PC-9 (cell line): ENCODE data around the gene TRPM8. TPM values are rescaled to one million over a fixed set of nuclear protein-coding genes. Genes with fewer than 3 reads are reported as not detected.

Source experiments
- BruUV-seq: library from RNA; stranded (reverse); fragments of 400-500 nt; replicated peaks from 2 replicates; lab custom pipeline; 2021; lab: Mats Ljungman, UMichigan
- CTCF ChIA-PET: fragments of 300-600 bp; sonication (Branson Sonifier 250); formaldehyde crosslinking; loops from one replicate; lab custom pipeline; 2022; ENCODE audit warnings: antibody characterized with exemption; lab: Charles Lee
- POLR2A ChIA-PET: fragments of 300-600 bp; sonication (Branson Sonifier 250); formaldehyde crosslinking; loops from one replicate; lab custom pipeline; 2022; ENCODE audit warnings: antibody characterized with exemption; ENCODE audit not compliant: unreplicated experiment; lab: Charles Lee
- DNase-seq, 2 experiments: peaks; one replicate each; pipeline versions ENCODE4 v3.0.0 to v3.0.0-alpha.2; 2015 to 2022; ENCODE audit warnings: mixed read lengths in 1 of 2
- H2AFZ ChIP-seq: fragments of 200-600 bp; sonication (generic); 2 replicates; pipeline ENCODE4 v1.8.1; 2017; ENCODE audit warnings: antibody characterized with exemption
- H3F3A ChIP-seq: fragments of 200-600 bp; sonication (generic); 2 replicates; pipeline ENCODE4 v1.8.1; 2017; ENCODE audit warnings: antibody characterized with exemption, mild to moderate bottlenecking, low read depth; ENCODE audit not compliant: insufficient read depth
- H3K27ac ChIP-seq: fragments of 200-600 bp; sonication (generic); 2 replicates; pipeline ENCODE4 v1.6.1; 2016; ENCODE audit warnings: mixed run types
- H3K27me3 ChIP-seq: fragments of 200-600 bp; sonication (generic); 2 replicates; pipeline ENCODE4 v1.6.1; 2016; ENCODE audit warnings: low read depth, mixed run types; ENCODE audit not compliant: insufficient read depth
- H3K36me3 ChIP-seq: fragments of 200-600 bp; sonication (generic); 2 replicates; pipeline ENCODE4 v1.6.1; 2016; ENCODE audit warnings: low read depth, mixed run types
- H3K4me1 ChIP-seq: fragments of 200-600 bp; sonication (generic); replicated peaks from 2 replicates; pipeline ENCODE4 v1.6.1; 2016; ENCODE audit warnings: mixed run types; ENCODE audit not compliant: insufficient read depth
- H3K4me2 ChIP-seq: fragments of 200-600 bp; sonication (generic); 2 replicates; pipeline ENCODE4 v1.6.1; 2017; ENCODE audit warnings: mixed run types
- H3K4me3 ChIP-seq: fragments of 200-600 bp; sonication (generic); 2 replicates; pipeline ENCODE4 v1.6.1; 2016; ENCODE audit warnings: mixed run types
- H3K79me2 ChIP-seq: fragments of 200-600 bp; sonication (generic); 2 replicates; pipeline ENCODE4 v1.6.1; 2017; ENCODE audit warnings: low read depth, mixed run types
- H3K9me2 ChIP-seq: fragments of 200-600 bp; sonication (generic); 2 replicates; pipeline ENCODE4 v1.8.1; 2017; ENCODE audit warnings: mild to moderate bottlenecking; ENCODE audit not compliant: insufficient read depth
- H3K9me3 ChIP-seq: fragments of 200-600 bp; sonication (generic); 2 replicates; pipeline ENCODE4 v1.8.1; 2016; ENCODE audit warnings: low read depth; ENCODE audit not compliant: insufficient read depth
- H4K20me1 ChIP-seq: fragments of 200-600 bp; sonication (generic); 2 replicates; pipeline ENCODE4 v1.8.1; 2017; ENCODE audit not compliant: insufficient read depth
- CTCF ChIP-seq: fragments of 200-600 bp; sonication (generic); conservative IDR thresholded peaks from 2 replicates; pipeline ENCODE4 v1.6.1; 2017; ENCODE audit warnings: mixed run types, antibody characterized with exemption, mild to moderate bottlenecking, moderate library complexity
- EZH2 ChIP-seq: fragments of 200-600 bp; sonication (generic); IDR thresholded peaks from 2 replicates; pipeline ENCODE4 v1.8.0; 2017; ENCODE audit warnings: antibody characterized with exemption, low read depth
- intact Hi-C: fragments of 100-400 bp; cut with micrococcal nuclease; formaldehyde crosslinking; loops from one replicate; pipeline ENCODE4 v1.10.0; 2022; ENCODE audit not compliant: unreplicated experiment
- total RNA-seq: library from RNA; stranded (reverse); gene quantifications from 2 replicates; pipeline ENCODE4 v1.2.3, GENCODE V29; 2021

TRPM8 gene
- total RNA-seq, 1 experiment from 2014 or later, result 2.1 TPM

GRCh38 chr2:234003972-234004617, 86.9 kb downstream of the TRPM8 start:
- Histone ChIP-seq H3F3A (no peaks in the 10 kb centered on the region), H3K9me3 (no peaks in the 10 kb centered on the region), H4K20me1 (no peaks in the 10 kb centered on the region), H3K4me1 (peaks cover 15% of the 10 kb centered on the region), H3K27me3 (no peaks in the 10 kb centered on the region), H3K9me2 (no peaks in the 10 kb centered on the region), H3K36me3 (no peaks in the 10 kb centered on the region), H3K4me3 (no peak overlapping the region), H3K27ac (no peak overlapping the region), H3K4me2 (peak overlapping the region; percentile 22), H2AFZ (no peak overlapping the region), H3K79me2 (no peaks in the 10 kb centered on the region)
- BruUV-seq, result no TSS peak
- ChIA-PET CTCF (no interaction called here), POLR2A (interaction anchor here (1.0 kb wide), 1 partner anchor 87 kb away, joined by 5 read pairs; no protein-coding TSS in a partner anchor)
- intact Hi-C loops, result loop anchor here (5.0 kb wide), 1 partner anchor 98 kb away; no protein-coding TSS in a partner anchor
- DNase-seq, result peak; percentile 82 to 85
- TF ChIP-seq CTCF (no peak), EZH2 (no peak)

GRCh38 chr2:234005126-234005525, 88.0 kb downstream of the TRPM8 start:
- ChIA-PET POLR2A (no interaction called here), CTCF (no interaction called here)
- intact Hi-C loops, result no loop called here
- H3K79me2 ChIP-seq, result no peaks in the 10 kb centered on the region
- no peak overlapping the region for H2AFZ ChIP-seq
- DNase-seq, result no peak
- no peaks in the 10 kb centered on the region for H3K36me3 ChIP-seq
- no TSS peak for BruUV-seq
- H3K27ac ChIP-seq, result no peak overlapping the region
- H3F3A ChIP-seq, result no peaks in the 10 kb centered on the region
- no peaks in the 10 kb centered on the region for H3K9me2 ChIP-seq
- no peak for TF ChIP-seq EZH2
- no peak for TF ChIP-seq CTCF
- H3K4me2 ChIP-seq, result no peak overlapping the region
- H3K9me3 ChIP-seq, result no peaks in the 10 kb centered on the region
- no peak overlapping the region for H3K4me3 ChIP-seq
- no peaks in the 10 kb centered on the region for H4K20me1 ChIP-seq
- H3K27me3 ChIP-seq, result no peaks in the 10 kb centered on the region
- peaks cover 15% of the 10 kb centered on the region for H3K4me1 ChIP-seq

- Histone ChIP-seq H3F3A (no peaks in the 10 kb centered on the region), H3K36me3 (no peaks in the 10 kb centered on the region), H3K9me2 (no peaks in the 10 kb centered on the region), H3K27me3 (no peaks in the 10 kb centered on the region), H3K9me3 (no peaks in the 10 kb centered on the region), H3K4me2 (no peak overlapping the region), H4K20me1 (no peaks in the 10 kb centered on the region), H3K4me3 (no peak overlapping the region), H3K27ac (no peak overlapping the region), H3K79me2 (no peaks in the 10 kb centered on the region), H2AFZ (no peak overlapping the region), H3K4me1 (peaks cover 15% of the 10 kb centered on the region)
- intact Hi-C loops, result no loop called here
- ChIA-PET CTCF (no interaction called here), POLR2A (no interaction called here)
- no TSS peak for BruUV-seq
- DNase-seq, result no peak
- TF ChIP-seq CTCF (no peak), EZH2 (no peak)
Measured at GRCh38 chr2:234006501-234006900, 89.3 kb downstream of the TRPM8 start.
